Stimulated activated CD8-positive, alpha-beta memory T cell treated with anti-CD3 and anti-CD28 coated beads, Interleukin-15, amount 100 ng/mL, for 4 hours (primary cell): ENCODE results near the gene GABBR2.

Experiments
- DNase-seq, 2 donors: peaks; one replicate each; pipeline ENCODE4 v3.0.0-alpha.2; 2020; ENCODE audit warnings: low read depth in 2 of 2

GABBR2 gene

GRCh38 chr9:98321269-98321668 is 387.5 kb downstream of the GABBR2 start:
- DNase-seq: no peak

- DNase-seq: no peak
Observed at GRCh38 chr9:98318834-98319478, 389.8 kb downstream of the GABBR2 start.

- DNase-seq: no peak
Observed at GRCh38 chr9:98318041-98318790, 390.5 kb downstream of the GABBR2 start.

GRCh38 chr9:98317134-98317857 is 391.4 kb downstream of the GABBR2 start:
- DNase-seq: no peak

- DNase-seq: no peak
Observed at GRCh38 chr9:98316445-98317133, 392.1 kb downstream of the GABBR2 start.

- DNase-seq: peak; percentile 18 to 41
Observed at GRCh38 chr9:98315551-98316060, 393.1 kb downstream of the GABBR2 start.

GRCh38 chr9:98315067-98315453 is 393.7 kb downstream of the GABBR2 start:
- no peak for DNase-seq

GRCh38 chr9:98314381-98315066 is 394.2 kb downstream of the GABBR2 start:
- no peak for DNase-seq

GRCh38 chr9:98312365-98312764 is 396.4 kb downstream of the GABBR2 start:
- no peak for DNase-seq

GRCh38 chr9:98311541-98311940 is 397.2 kb downstream of the GABBR2 start:
- DNase-seq: no peak

- no peak for DNase-seq
Observed at GRCh38 chr9:98310752-98311392, 397.9 kb downstream of the GABBR2 start.

- DNase-seq: no peak
Observed at GRCh38 chr9:98306384-98307145, 402.2 kb downstream of the GABBR2 start.

GRCh38 chr9:98304381-98304780 is 404.4 kb downstream of the GABBR2 start:
- DNase-seq: no peak

- DNase-seq: no peak
Observed at GRCh38 chr9:98303633-98304125, 405.1 kb downstream of the GABBR2 start.

- no peak for DNase-seq
Observed at GRCh38 chr9:98302938-98303632, 405.6 kb downstream of the GABBR2 start.

- DNase-seq: no peak
Observed at GRCh38 chr9:98302150-98302549, 406.6 kb downstream of the GABBR2 start.

- no peak for DNase-seq
Observed at GRCh38 chr9:98300611-98301010, 408.1 kb downstream of the GABBR2 start.

- no peak for DNase-seq
Observed at GRCh38 chr9:98298476-98298875, 410.3 kb downstream of the GABBR2 start.

- no peak for DNase-seq
Observed at GRCh38 chr9:98295824-98296223, 412.9 kb downstream of the GABBR2 start.
